Neural cell (in vitro differentiated cells): ENCODE results near the gene CRHR1. TPM values are rescaled to one million over a fixed set of nuclear protein-coding genes. Genes with fewer than 3 reads are reported as not detected.

ENCODE experiments used
- H2AFZ ChIP-seq: fragments of 200-600, 300-800 bp; sonication (generic), shearing (Covaris generic); 2 replicates; pipeline ENCODE4 v1.6.0; 2014; ENCODE audit warnings: low read depth, mild to moderate bottlenecking, antibody characterized with exemption, low read length, moderate library complexity
- H3F3A ChIP-seq: fragments of 200-600 bp; shearing (Covaris generic); 2 replicates; pipeline ENCODE4 v1.6.1; 2016; ENCODE audit warnings: mild to moderate bottlenecking, moderate library complexity, mixed read lengths, antibody characterized with exemption, low read length; ENCODE audit not compliant: insufficient read depth, poor library complexity, severe bottlenecking
- H3K27ac ChIP-seq: fragments of 200-600, 300-800 bp; sonication (generic), shearing (Covaris generic); 2 replicates; pipeline ENCODE4 v1.5.1; 2014; ENCODE audit warnings: mild to moderate bottlenecking, low read length, moderate library complexity
- H3K27me3 ChIP-seq: fragments of 300-800, 200-600 bp; sonication (generic), shearing (Covaris generic); 2 replicates; pipeline ENCODE4 v1.6.0; 2014; ENCODE audit warnings: mild to moderate bottlenecking, low read depth, low read length, moderate library complexity; ENCODE audit not compliant: insufficient read depth
- H3K36me3 ChIP-seq: fragments of 300-800, 200-600 bp; sonication (generic), shearing (Covaris generic); 2 replicates; pipeline ENCODE4 v1.5.1; 2014; ENCODE audit warnings: mild to moderate bottlenecking, antibody characterized with exemption, low read length, moderate library complexity; ENCODE audit not compliant: insufficient read depth
- H3K4me2 ChIP-seq: fragments of 300-800, 200-600 bp; sonication (generic), shearing (Covaris generic); 2 replicates; pipeline ENCODE4 v1.6.0; 2014; ENCODE audit warnings: mild to moderate bottlenecking, low read length
- H3K4me3 ChIP-seq: fragments of 300-800, 200-600 bp; sonication (generic), shearing (Covaris generic); 2 replicates; pipeline ENCODE4 v1.5.1; 2014; ENCODE audit warnings: mild to moderate bottlenecking, low read length, moderate library complexity
- H3K79me2 ChIP-seq: fragments of 200-600 bp; shearing (Covaris generic); replicated peaks from 2 replicates; pipeline ENCODE4 v1.6.0; 2014; ENCODE audit warnings: mild to moderate bottlenecking, low read length, moderate library complexity; ENCODE audit not compliant: insufficient read depth
- H3K9ac ChIP-seq: fragments of 300-800, 200-600 bp; sonication (generic), shearing (Covaris generic); 2 replicates; pipeline ENCODE4 v1.6.1; 2016; ENCODE audit warnings: mild to moderate bottlenecking, low read length, mixed read lengths
- H3K9me2 ChIP-seq: fragments of 200-600 bp; shearing (Covaris generic); 2 replicates; pipeline ENCODE4 v1.6.1; 2016; ENCODE audit warnings: mild to moderate bottlenecking, low read length, mixed read lengths; ENCODE audit not compliant: insufficient read depth
- H3K9me3 ChIP-seq: fragments of 200-600, 300-800 bp; sonication (generic), shearing (Covaris generic); 2 replicates; pipeline ENCODE4 v1.6.1; 2016; ENCODE audit warnings: mild to moderate bottlenecking, mixed run types, low read length, moderate library complexity, mixed read lengths
- H4K20me1 ChIP-seq: fragments of 200-600 bp; shearing (Covaris generic); 2 replicates; pipeline ENCODE4 v1.6.1; 2016; ENCODE audit warnings: mild to moderate bottlenecking, mixed run types; ENCODE audit not compliant: insufficient read depth
- EP300 ChIP-seq: fragments of 450-650 bp; conservative IDR thresholded peaks from 2 replicates; pipeline ENCODE4 v1.6.1; 2014; ENCODE audit warnings: antibody characterized with exemption, mild to moderate bottlenecking, moderate library complexity; ENCODE audit not compliant: poor library complexity, severe bottlenecking
- EZH2 ChIP-seq: fragments of 200-600, 300-800 bp; shearing (Covaris generic), sonication (generic); IDR thresholded peaks from 2 replicates; pipeline ENCODE4 v1.6.1; 2014; ENCODE audit warnings: antibody characterized with exemption, low read length, borderline replicate concordance, mild to moderate bottlenecking; ENCODE audit not compliant: insufficient read depth, poor library complexity, severe bottlenecking
- MXI1 ChIP-seq: fragments of 450-650 bp; conservative IDR thresholded peaks from 2 replicates; pipeline ENCODE4 v1.6.1; 2014; ENCODE audit warnings: antibody characterized with exemption, mild to moderate bottlenecking; ENCODE audit not compliant: poor library complexity, severe bottlenecking
- POLR2AphosphoS5 ChIP-seq: IDR thresholded peaks from 2 replicates; pipeline ENCODE4 v1.6.1; 2012
- RAD21 ChIP-seq: fragments of 450-650 bp; conservative IDR thresholded peaks from 2 replicates; pipeline ENCODE4 v1.6.1; 2014; ENCODE audit warnings: antibody characterized with exemption, mild to moderate bottlenecking, moderate library complexity
- REST ChIP-seq: IDR thresholded peaks from 2 replicates; pipeline ENCODE4 v1.6.1; 2012; ENCODE audit warnings: borderline replicate concordance
- SMC3 ChIP-seq: fragments of 450-650 bp; conservative IDR thresholded peaks from 2 replicates; pipeline ENCODE4 v1.6.1; 2014; ENCODE audit warnings: antibody characterized with exemption, mild to moderate bottlenecking, moderate library complexity; ENCODE audit not compliant: poor library complexity
- TAF1 ChIP-seq: IDR thresholded peaks from 2 replicates; pipeline ENCODE4 v1.6.1; 2012; ENCODE audit warnings: low read depth
- polyA minus RNA-seq: library from RNA; depleted of rRNA, polyadenylated mRNA; stranded (reverse); fragments of >200 nt; gene quantifications from 2 replicates; pipeline ENCODE4 v1.2.3, GENCODE V29; 2014
- polyA plus RNA-seq: library from polyadenylated mRNA; depleted of rRNA; stranded (reverse); fragments of >200 nt; gene quantifications from 2 replicates; pipeline ENCODE4 v1.2.3, GENCODE V29; 2014
- TF ChIP-seq, protein P1 (sequence below): fragments of 450-650 bp; IDR thresholded peaks from 2 replicates; pipeline ENCODE4 v1.5.1; 2014; ENCODE audit warnings: antibody characterized with exemption, mild to moderate bottlenecking, moderate library complexity; ENCODE audit not compliant: poor library complexity, severe bottlenecking

The CRHR1 gene
- polyA plus RNA-seq (3.3 and 4.5 TPM in 2 replicates), polyA minus RNA-seq (3.2 and 7.1 TPM in 2 replicates)

- Histone ChIP-seq H2AFZ (peak within 1 kb of the TSS; percentile 45), H3K9me2 (no peaks in the 10 kb centered on the region), H3K27ac (no peak within 1 kb of the TSS), H3F3A (no peaks in the 10 kb centered on the region), H3K4me3 (peak within 1 kb of the TSS; percentile 85), H4K20me1 (no peaks in the 10 kb centered on the region), H3K9ac (peak within 1 kb of the TSS; percentile 62), H3K27me3 (peaks cover 38% of the 10 kb centered on the region), H3K4me2 (peak within 1 kb of the TSS; percentile 62), H3K79me2 (no peaks in the 10 kb centered on the region), H3K36me3 (no peaks in the 10 kb centered on the region), H3K9me3 (no peaks in the 10 kb centered on the region)
- TF ChIP-seq TAF1 (no peak), EP300 (no peak), SMC3 (peak; percentile 4), MXI1 (no peak)
Observed at GRCh38 chr17:45784293-45784740, at the start of gene CRHR1. TSS of gene CRHR1 (plus strand) at chr17:45784320. CDS start at chr17:45784545, 225 bp downstream.

DNA sequence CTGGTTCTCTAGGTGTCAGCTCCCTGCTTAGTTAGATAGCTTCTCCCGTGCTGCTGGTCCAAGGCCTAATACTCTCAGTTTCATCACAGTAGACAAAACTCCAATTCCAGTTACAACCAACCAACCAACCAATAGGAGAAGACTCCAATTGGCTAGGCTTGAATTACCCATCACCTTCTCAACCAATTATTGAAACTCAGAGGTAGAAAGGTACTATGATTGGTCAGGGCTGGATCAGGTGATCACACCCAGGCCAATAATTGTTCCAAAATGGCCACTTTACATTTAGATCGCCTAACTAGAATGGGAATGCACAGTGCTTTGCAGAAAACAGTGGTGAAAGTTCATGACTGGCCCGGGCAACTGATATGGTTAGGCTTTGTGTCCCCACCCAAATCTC lies 49.5 kb upstream of the CRHR1 start:
- no peaks in the 10 kb centered on the region for H3K9me3 ChIP-seq
- H4K20me1 ChIP-seq = no peaks in the 10 kb centered on the region
- no peaks in the 10 kb centered on the region for H3K27me3 ChIP-seq
- H3K9me2 ChIP-seq = no peaks in the 10 kb centered on the region
- no peak overlapping the region for H3K9ac ChIP-seq
- no peaks in the 10 kb centered on the region for H3F3A ChIP-seq
- no peak for TF ChIP-seq RAD21
- TF ChIP-seq EP300 = no peak
- TF ChIP-seq TAF1 = no peak
- TF ChIP-seq REST = no peak
- TF ChIP-seq, protein P1, sequence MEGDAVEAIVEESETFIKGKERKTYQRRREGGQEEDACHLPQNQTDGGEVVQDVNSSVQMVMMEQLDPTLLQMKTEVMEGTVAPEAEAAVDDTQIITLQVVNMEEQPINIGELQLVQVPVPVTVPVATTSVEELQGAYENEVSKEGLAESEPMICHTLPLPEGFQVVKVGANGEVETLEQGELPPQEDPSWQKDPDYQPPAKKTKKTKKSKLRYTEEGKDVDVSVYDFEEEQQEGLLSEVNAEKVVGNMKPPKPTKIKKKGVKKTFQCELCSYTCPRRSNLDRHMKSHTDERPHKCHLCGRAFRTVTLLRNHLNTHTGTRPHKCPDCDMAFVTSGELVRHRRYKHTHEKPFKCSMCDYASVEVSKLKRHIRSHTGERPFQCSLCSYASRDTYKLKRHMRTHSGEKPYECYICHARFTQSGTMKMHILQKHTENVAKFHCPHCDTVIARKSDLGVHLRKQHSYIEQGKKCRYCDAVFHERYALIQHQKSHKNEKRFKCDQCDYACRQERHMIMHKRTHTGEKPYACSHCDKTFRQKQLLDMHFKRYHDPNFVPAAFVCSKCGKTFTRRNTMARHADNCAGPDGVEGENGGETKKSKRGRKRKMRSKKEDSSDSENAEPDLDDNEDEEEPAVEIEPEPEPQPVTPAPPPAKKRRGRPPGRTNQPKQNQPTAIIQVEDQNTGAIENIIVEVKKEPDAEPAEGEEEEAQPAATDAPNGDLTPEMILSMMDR = no peak
- no peak for TF ChIP-seq SMC3
- no peak for TF ChIP-seq POLR2AphosphoS5
- TF ChIP-seq MXI1 = no peak
- TF ChIP-seq EZH2 = no peak
- H3K27ac ChIP-seq = no peak overlapping the region
- H3K79me2 ChIP-seq = no peaks in the 10 kb centered on the region
- H3K4me2 ChIP-seq = no peak overlapping the region
- no peak overlapping the region for H3K4me3 ChIP-seq
- no peaks in the 10 kb centered on the region for H3K36me3 ChIP-seq
- no peak overlapping the region for H2AFZ ChIP-seq

GRCh38 chr17:45735488-45735887 lies 48.6 kb upstream of the CRHR1 start:
- Histone ChIP-seq H3K9me2 (no peaks in the 10 kb centered on the region), H3K36me3 (no peaks in the 10 kb centered on the region), H3K27ac (no peak overlapping the region), H4K20me1 (no peaks in the 10 kb centered on the region), H3K9ac (no peak overlapping the region), H3K4me2 (no peak overlapping the region), H2AFZ (no peak overlapping the region), H3K27me3 (no peaks in the 10 kb centered on the region), H3K9me3 (no peaks in the 10 kb centered on the region), H3K4me3 (no peak overlapping the region), H3K79me2 (no peaks in the 10 kb centered on the region), H3F3A (no peaks in the 10 kb centered on the region)
- TF ChIP-seq MXI1 (no peak), TAF1 (no peak), REST (no peak), POLR2AphosphoS5 (no peak)
- TF ChIP-seq, protein P1 = no peak
